GM12878 (cell line): ENCODE data around the gene SNRPB2. TPM values are rescaled to one million over a fixed set of nuclear protein-coding genes. Genes with fewer than 3 reads are reported as not detected.

ENCODE experiments used
- ATAC-seq: fragments of 200-7000 bp; cut with Tn5 transposase; 3 replicates; pipeline ENCODE4 v1.9.1; 2020; ENCODE audit warnings: mild to moderate bottlenecking, moderate library complexity
- BruUV-seq: library from RNA; stranded (reverse); fragments of 400-500 nt; replicated peaks from 2 replicates; lab custom pipeline; 2021; lab: Mats Ljungman, UMichigan
- CTCF ChIA-PET: fragments of 300-600 bp; sonication (Branson Sonifier 250); formaldehyde crosslinking; extraction: SDS; loops from one replicate; lab custom pipeline; 2021; ENCODE audit warnings: inconsistent platforms; lab: Yijun Ruan, JAX
- POLR2A ChIA-PET: fragments of 350-600 bp; formaldehyde crosslinking; extraction: SDS; loops from one replicate; lab custom pipeline; 2021; ENCODE audit warnings: inconsistent platforms; lab: Charles Lee
- RAD21 ChIA-PET: fragments of 300-600 bp; sonication (Branson Sonifier 250); formaldehyde crosslinking; loops from one replicate; lab custom pipeline; 2023; ENCODE audit warnings: antibody characterized with exemption; ENCODE audit not compliant: unreplicated experiment; lab: Charles Lee
- SMC1A ChIA-PET: fragments of 300-600 bp; sonication (Branson Sonifier 250); formaldehyde crosslinking; loops from one replicate; lab custom pipeline; 2023; ENCODE audit not compliant: unreplicated experiment, uncharacterized antibody; lab: Charles Lee
- DNase-seq: peaks from one replicate; pipeline ENCODE4 v3.0.0-alpha.2; 2011; ENCODE audit warnings: low read depth, low spot score
- FAIRE-seq: peaks from 3 replicates; lab custom pipeline; 2011; peaks lifted over from hg19 to GRCh38; lab: Jason Lieb, UNC
- H2AFZ ChIP-seq: 2 replicates; pipeline ENCODE4 v1.6.0; 2011; ENCODE audit warnings: low read depth, low read length, control low read depth; ENCODE audit not compliant: control insufficient read depth
- H3K27ac ChIP-seq: 2 replicates; pipeline ENCODE4 v1.5.1; 2011; ENCODE audit warnings: control low read depth; ENCODE audit not compliant: control insufficient read depth, insufficient read depth
- H3K27me3 ChIP-seq, 2 experiments: replicated peaks in 1 of 2; 2 replicates each; pipeline versions ENCODE4 v1.6.0 to v1.6.1; 2011; ENCODE audit warnings: low read length in 1 of 2; ENCODE audit not compliant: control insufficient read depth in 2 of 2, insufficient read depth in 2 of 2
- H3K36me3 ChIP-seq, 2 experiments: 2 replicates each; pipeline ENCODE4 v1.5.1; 2011; ENCODE audit warnings: low read length in 1 of 2; ENCODE audit not compliant: control insufficient read depth in 2 of 2, insufficient read depth in 2 of 2
- H3K4me1 ChIP-seq: 2 replicates; pipeline ENCODE4 v1.6.1; 2011; ENCODE audit warnings: mild to moderate bottlenecking, low read length, moderate library complexity, mixed read lengths; ENCODE audit not compliant: control insufficient read depth, insufficient read depth
- H3K4me2 ChIP-seq: 2 replicates; pipeline ENCODE4 v1.6.0; 2011; ENCODE audit warnings: control low read depth; ENCODE audit not compliant: control insufficient read depth, insufficient read depth
- H3K4me3 ChIP-seq: fragments of 200-600 bp; sonication (generic); 2 replicates; pipeline ENCODE4 v1.5.1; 2016
- H3K79me2 ChIP-seq: 2 replicates; pipeline ENCODE4 v1.6.0; 2011; ENCODE audit warnings: low read length; ENCODE audit not compliant: control insufficient read depth, insufficient read depth
- H3K9ac ChIP-seq: 2 replicates; pipeline ENCODE4 v1.8.0; 2011; ENCODE audit warnings: low read length, control low read depth, mixed read lengths; ENCODE audit not compliant: control insufficient read depth, insufficient read depth
- H3K9me3 ChIP-seq: replicated peaks from 3 replicates; pipeline ENCODE4 v1.5.1; 2011; ENCODE audit warnings: mild to moderate bottlenecking, low read length; ENCODE audit not compliant: control insufficient read depth, insufficient read depth
- H4K20me1 ChIP-seq: 2 replicates; pipeline ENCODE4 v1.6.0; 2011; ENCODE audit not compliant: control insufficient read depth, insufficient read depth
- BACH1 ChIP-seq: fragments of 450-650 bp; IDR thresholded peaks from 2 replicates; pipeline ENCODE4 v1.6.1; 2017; ENCODE audit warnings: mild to moderate bottlenecking, borderline replicate concordance
- BCL11A ChIP-seq: IDR thresholded peaks from 2 replicates; pipeline ENCODE4 v1.6.1; 2011; ENCODE audit warnings: low read depth, low read length
- EP300 ChIP-seq, 2 experiments: fragments of 150-350 bp in 1 of 2; IDR thresholded peaks; 2 replicates each; pipeline ENCODE4 v1.6.1; 2011 to 2012; ENCODE audit warnings: low read depth in 2 of 2, low read length in 2 of 2, borderline replicate concordance in 1 of 2, improper control_type of control experiment in 1 of 2, inconsistent platforms in 1 of 2; ENCODE audit not compliant: control insufficient read depth in 1 of 2
- JUND ChIP-seq: IDR thresholded peaks from 2 replicates; pipeline ENCODE4 v1.6.1; 2012; ENCODE audit warnings: low read depth, mild to moderate bottlenecking, low read length, improper control_type of control experiment, moderate library complexity
- MYB ChIP-seq: fragments of 150-350 bp; IDR thresholded peaks from 2 replicates; pipeline ENCODE4 v1.6.1; 2014; ENCODE audit warnings: mild to moderate bottlenecking, low read depth, low read length, borderline replicate concordance
- POLR2A ChIP-seq: IDR thresholded peaks from 2 replicates; pipeline ENCODE4 v1.6.1; 2011; ENCODE audit warnings: low read depth, mild to moderate bottlenecking, low read length
- TCF7 ChIP-seq: IDR thresholded peaks from 2 replicates; pipeline ENCODE4 v1.6.1; 2014; ENCODE audit warnings: antibody characterized with exemption, borderline replicate concordance
- WRNIP1 ChIP-seq: IDR thresholded peaks from 2 replicates; pipeline ENCODE4 v1.6.1; 2011; ENCODE audit warnings: low read depth, low read length, improper control_type of control experiment, borderline replicate concordance
- YY1 ChIP-seq: IDR thresholded peaks from 2 replicates; pipeline ENCODE4 v1.6.1; 2011; ENCODE audit warnings: low read depth, mild to moderate bottlenecking, low read length
- ZBTB33 ChIP-seq: fragments of 450-650 bp; IDR thresholded peaks from 2 replicates; pipeline ENCODE4 v1.6.1; 2017; ENCODE audit warnings: mild to moderate bottlenecking
- ZNF24 ChIP-seq: fragments of 450-650 bp; IDR thresholded peaks from 2 replicates; pipeline ENCODE4 v1.6.1; 2017; ENCODE audit warnings: antibody characterized with exemption, mild to moderate bottlenecking
- in situ Hi-C: fragments of 300-500 bp; cut with MboI; formaldehyde crosslinking; loops from 9 replicates; pipeline ENCODE4 v1.14.3; 2018; ENCODE audit warnings: mixed read lengths
- intact Hi-C: fragments of 100-400 bp; cut with micrococcal nuclease; formaldehyde crosslinking; loops from one replicate; pipeline ENCODE4 v1.14.2; 2022; ENCODE audit not compliant: unreplicated experiment
- polyA plus RNA-seq, 11 experiments: library from polyadenylated mRNA; depleted of rRNA in 4 of 11; unstranded in 6 of 11; stranded (reverse) in 5 of 11; fragments of >200 nt; fragmentation: Nextera tagmentation in 4 of 11; fragmentation: Illumina TruSeq in 1 of 11; extraction: Ambion mirVana in 4 of 11; extraction: Trizol in 1 of 11; gene quantifications; 1 replicate in 1 of 11; 2 replicates in 10 of 11; pipeline versions ENCODE4 v1.2.1 to v1.2.3, GENCODE V29; 2011 to 2016; ENCODE audit warnings: inconsistent platforms in 2 of 11, missing spikeins in 2 of 11, low read depth in 1 of 11
- total RNA-seq, 4 experiments: library from RNA; depleted of rRNA in 3 of 4; stranded (reverse); fragments of >200 nt in 3 of 4; fragmentation: Illumina TruSeq in 1 of 4; extraction: Trizol in 1 of 4; gene quantifications; 2 replicates each; pipeline versions ENCODE4 v1.2.1 to v1.2.3, GENCODE V29; 2013 to 2021
- TF ChIP-seq, protein P1 (sequence below): fragments of 450-650 bp; conservative IDR thresholded peaks from 2 replicates; pipeline ENCODE4 v1.6.1; 2017; ENCODE audit warnings: mild to moderate bottlenecking, moderate library complexity
- TF ChIP-seq, protein P2 (sequence below): IDR thresholded peaks from 2 replicates; pipeline ENCODE4 v1.6.1; 2011; ENCODE audit warnings: mild to moderate bottlenecking, low read depth, low read length, moderate library complexity; ENCODE audit not compliant: insufficient replicate concordance

Gene SNRPB2
- total and polyA plus RNA-seq, 10 of the 15 experiments (the other 5 are each of a cell fraction or from before 2014, with no cell fraction given) = 63.5 to 245 (median 136) TPM

GRCh38 chr20:16708602-16709001 lies 21.2 kb upstream of the SNRPB2 start (continued):
- TF ChIP-seq, protein P1, sequence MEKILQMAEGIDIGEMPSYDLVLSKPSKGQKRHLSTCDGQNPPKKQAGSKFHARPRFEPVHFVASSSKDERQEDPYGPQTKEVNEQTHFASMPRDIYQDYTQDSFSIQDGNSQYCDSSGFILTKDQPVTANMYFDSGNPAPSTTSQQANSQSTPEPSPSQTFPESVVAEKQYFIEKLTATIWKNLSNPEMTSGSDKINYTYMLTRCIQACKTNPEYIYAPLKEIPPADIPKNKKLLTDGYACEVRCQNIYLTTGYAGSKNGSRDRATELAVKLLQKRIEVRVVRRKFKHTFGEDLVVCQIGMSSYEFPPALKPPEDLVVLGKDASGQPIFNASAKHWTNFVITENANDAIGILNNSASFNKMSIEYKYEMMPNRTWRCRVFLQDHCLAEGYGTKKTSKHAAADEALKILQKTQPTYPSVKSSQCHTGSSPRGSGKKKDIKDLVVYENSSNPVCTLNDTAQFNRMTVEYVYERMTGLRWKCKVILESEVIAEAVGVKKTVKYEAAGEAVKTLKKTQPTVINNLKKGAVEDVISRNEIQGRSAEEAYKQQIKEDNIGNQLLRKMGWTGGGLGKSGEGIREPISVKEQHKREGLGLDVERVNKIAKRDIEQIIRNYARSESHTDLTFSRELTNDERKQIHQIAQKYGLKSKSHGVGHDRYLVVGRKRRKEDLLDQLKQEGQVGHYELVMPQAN = no peak
- no peak for TF ChIP-seq TCF7
- TF ChIP-seq BCL11A = no peak
- no peak for TF ChIP-seq POLR2A
- no peak for TF ChIP-seq ZBTB33
- TF ChIP-seq YY1 = no peak
- TF ChIP-seq, protein P2, sequence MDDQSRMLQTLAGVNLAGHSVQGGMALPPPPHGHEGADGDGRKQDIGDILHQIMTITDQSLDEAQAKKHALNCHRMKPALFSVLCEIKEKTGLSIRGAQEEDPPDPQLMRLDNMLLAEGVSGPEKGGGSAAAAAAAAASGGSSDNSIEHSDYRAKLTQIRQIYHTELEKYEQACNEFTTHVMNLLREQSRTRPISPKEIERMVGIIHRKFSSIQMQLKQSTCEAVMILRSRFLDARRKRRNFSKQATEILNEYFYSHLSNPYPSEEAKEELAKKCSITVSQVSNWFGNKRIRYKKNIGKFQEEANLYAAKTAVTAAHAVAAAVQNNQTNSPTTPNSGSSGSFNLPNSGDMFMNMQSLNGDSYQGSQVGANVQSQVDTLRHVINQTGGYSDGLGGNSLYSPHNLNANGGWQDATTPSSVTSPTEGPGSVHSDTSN = no peak
- TF ChIP-seq MYB = no peak
- TF ChIP-seq, all 136 proteins: peak for 0

- RAD21 ChIA-PET = no interaction called here
- H3K4me1 ChIP-seq = peaks cover 27% of the 10 kb centered on the region
- no peaks in the 10 kb centered on the region for H3K36me3 ChIP-seq
- peaks cover 6% of the 10 kb centered on the region; the same call in 2 of the 3 replicates for H3K9me3 ChIP-seq
- no peak overlapping the region for H3K9ac ChIP-seq
- CTCF ChIA-PET = no interaction called here
- H3K4me3 ChIP-seq = no peak overlapping the region
- H3K4me2 ChIP-seq = peak overlapping the region; percentile 72
- intact Hi-C loops = no loop called here
- POLR2A ChIA-PET = no interaction called here
- no peak overlapping the region for H2AFZ ChIP-seq
- peak; percentile 75 for ATAC-seq
- SMC1A ChIA-PET = no interaction called here
- DNase-seq = no peak
- H3K27ac ChIP-seq = no peak overlapping the region
- FAIRE-seq = no peak
- in situ Hi-C loops = no loop called here
- H4K20me1 ChIP-seq = no peaks in the 10 kb centered on the region
- H3K27me3 ChIP-seq = no peaks in the 10 kb centered on the region
- H3K79me2 ChIP-seq = no peaks in the 10 kb centered on the region
- no TSS peak for BruUV-seq
- TF ChIP-seq ZNF24 (peak; percentile 92), JUND (no peak), WRNIP1 (no peak), EP300 (IDR thresholded peaks at IDR 0.05; ENCODE audit: borderline replicate concordance in 1 of 2, control insufficient read depth in 1 of 2, low read depth in 2 of 2, low read length in 2 of 2) (no peak), BACH1 (no peak)
- TF ChIP-seq, protein P1 = no peak
These were observed 20.8 kb upstream of the SNRPB2 start for GRCh38 chr20:16709017-16709416.
